Suprapubic skin (tissue), 4 donors: Measurements from ENCODE around the gene TEKT1. TPM values are rescaled to one million over a fixed set of nuclear protein-coding genes. Genes with fewer than 3 reads are reported as not detected.
A peak's percentile ranks its signal among the peaks of the same experiment; 100 is the strongest.
"Not testable (repeated sequence)": the region's sequence is repeated elsewhere in the genome, so short reads cannot be mapped to it uniquely, and the experiment has no call there.

Source experiments
- DNase-seq, 2 donors: peaks; one replicate each; pipeline ENCODE4 v3.0.0-alpha.2; 2019; ENCODE audit warnings: low spot score in 2 of 2
- H3K27ac ChIP-seq: fragments of 200-600 bp; sonication (generic); one replicate; pipeline ENCODE4 v1.5.1; 2019
- H3K27me3 ChIP-seq: fragments of 200-600 bp; sonication (generic); one replicate; pipeline ENCODE4 v1.5.1; 2019
- H3K36me3 ChIP-seq: fragments of 200-600 bp; sonication (generic); one replicate; pipeline ENCODE4 v1.5.1; 2019
- H3K4me1 ChIP-seq: fragments of 200-600 bp; sonication (generic); one replicate; pipeline ENCODE4 v1.5.1; 2019
- H3K4me3 ChIP-seq: fragments of 200-600 bp; sonication (generic); one replicate; pipeline ENCODE4 v1.5.1; 2019; ENCODE audit warnings: mild to moderate bottlenecking
- H3K9me3 ChIP-seq: fragments of 200-600 bp; sonication (generic); one replicate; pipeline ENCODE4 v1.5.1; 2019
- EP300 ChIP-seq: sonication (generic); formaldehyde crosslinking; IDR thresholded peaks from one replicate; pipeline ENCODE4 v1.6.1; 2017; ENCODE audit warnings: antibody characterized with exemption
- POLR2A ChIP-seq, 2 donors: fragments of 450-650 bp; IDR thresholded peaks; one replicate each; pipeline ENCODE4 v1.6.1; 2017; ENCODE audit warnings: antibody characterized with exemption in 2 of 2, mild to moderate bottlenecking in 2 of 2, moderate library complexity in 2 of 2
- POLR2AphosphoS5 ChIP-seq, 3 donors: sonication (generic); formaldehyde crosslinking; IDR thresholded peaks; one replicate each; pipeline ENCODE4 v1.6.1; 2017; ENCODE audit warnings: antibody characterized with exemption in 3 of 3
- WGBS: methylation state at CpG from one replicate; pipeline ENCODE4 v1.1.5; 2018; 5-methylcytosine and 5-hydroxymethylcytosine counted together
- total RNA-seq, 4 donors: library from RNA; depleted of rRNA; stranded (reverse); fragments of >200 nt; gene quantifications; one replicate each; pipeline ENCODE4 v1.1.0, GENCODE V29; 2016
- TF ChIP-seq, protein P1 (sequence below), 2 donors: fragments of 200-600 bp in 1 of 2; fragments of 450-650 bp in 1 of 2; sonication (generic) in 1 of 2; IDR thresholded peaks; one replicate each; pipeline ENCODE4 v1.5.1; 2016 to 2019; ENCODE audit warnings: antibody characterized with exemption in 2 of 2, mild to moderate bottlenecking in 1 of 2, moderate library complexity in 1 of 2

The TEKT1 gene
- not detected for total RNA-seq

DNA sequence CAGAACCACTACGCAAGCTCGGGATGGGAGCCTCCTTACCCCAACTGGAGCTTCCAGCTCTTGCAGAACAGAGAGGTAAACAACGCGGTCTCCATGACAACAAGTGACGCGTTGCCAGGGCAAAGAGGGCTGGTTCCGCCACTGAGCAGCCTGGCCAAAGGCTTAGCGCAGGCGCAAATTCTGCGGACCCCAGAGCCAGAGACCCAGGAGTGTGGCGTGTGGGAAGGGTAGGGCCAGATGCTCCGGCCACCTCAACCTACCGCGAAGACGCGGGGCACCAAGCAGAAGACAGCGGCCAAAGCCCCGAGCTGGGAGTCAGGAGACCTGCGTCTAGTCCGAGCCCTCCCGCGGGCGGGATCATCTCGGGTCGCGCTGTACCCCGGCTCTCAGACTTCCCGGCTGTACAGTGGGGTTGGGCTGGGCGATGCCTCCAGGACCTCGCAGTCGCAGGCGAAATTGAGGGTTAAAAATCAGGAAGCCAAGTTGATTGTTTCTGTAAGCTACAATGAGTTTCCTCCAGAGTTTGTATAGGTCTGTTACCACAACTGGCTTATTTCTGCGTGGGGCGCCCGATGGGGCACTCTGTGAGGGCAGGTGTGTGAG is at the start of gene TEKT1:
TEKT1 (minus strand) TSS at position 69 of the 603 bp plus-strand sequence. CDS start 1,353 bp downstream, outside the sequence.
- H3K27ac ChIP-seq: no peak within 1 kb of the TSS
- peak within 1 kb of the TSS; percentile 45 for H3K4me3 ChIP-seq
- H3K36me3 ChIP-seq: no peaks in the 10 kb centered on the region
- 2% methylated on average over 31 of the region's 35 CpGs for WGBS
- TF ChIP-seq POLR2A (IDR thresholded peaks at IDR 0.05) (no peak), POLR2AphosphoS5 (IDR thresholded peaks at IDR 0.05) (no peak)
- peaks cover 13% of the 10 kb centered on the region for H3K4me1 ChIP-seq
- peaks cover 51% of the 10 kb centered on the region for H3K27me3 ChIP-seq
- H3K9me3 ChIP-seq: no peaks in the 10 kb centered on the region
- peak; percentile 86 for DNase-seq

DNA sequence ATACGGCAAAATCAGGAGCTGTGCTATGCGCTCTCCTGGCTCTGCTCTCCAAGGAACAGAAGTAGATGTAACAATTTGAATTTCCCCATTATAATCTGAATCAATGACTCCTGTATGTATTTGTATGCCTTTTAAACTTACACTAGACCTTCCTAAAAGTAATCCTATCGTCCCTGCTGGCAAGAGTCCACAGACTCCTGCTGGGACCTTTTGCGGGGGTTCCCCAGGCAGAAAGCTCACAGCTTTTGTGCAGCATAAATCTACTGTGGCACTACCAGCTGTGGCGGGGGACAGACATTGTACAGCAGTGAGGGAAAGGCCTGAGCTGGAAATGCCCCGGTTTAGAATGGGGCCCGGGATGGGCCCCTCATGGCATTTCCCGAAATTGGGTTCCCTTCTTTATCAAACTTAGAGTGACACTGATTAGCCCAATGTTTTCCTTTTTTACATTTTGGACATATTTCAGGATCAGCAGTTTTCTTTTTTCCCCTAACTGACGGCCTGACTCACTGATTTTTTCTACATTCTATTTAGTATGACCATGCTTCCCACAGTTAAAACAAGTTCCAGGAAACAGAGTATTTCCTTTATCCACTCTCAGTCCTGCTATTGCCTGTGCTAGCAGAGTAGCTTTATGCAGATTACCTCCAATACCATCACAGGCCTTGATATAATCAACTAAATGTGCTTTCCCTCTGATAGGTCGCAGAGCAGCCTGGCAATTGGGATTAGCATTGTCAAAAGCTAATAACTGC is 47.9 kb upstream of the TEKT1 start:
- DNase-seq, H3K9me3 ChIP-seq, H3K27ac ChIP-seq, H3K36me3 ChIP-seq, H3K27me3 ChIP-seq, H3K4me1 ChIP-seq, H3K4me3 ChIP-seq: not testable (repeated sequence)
- 42% methylated on average over 10 of the region's 10 CpGs for WGBS

DNA sequence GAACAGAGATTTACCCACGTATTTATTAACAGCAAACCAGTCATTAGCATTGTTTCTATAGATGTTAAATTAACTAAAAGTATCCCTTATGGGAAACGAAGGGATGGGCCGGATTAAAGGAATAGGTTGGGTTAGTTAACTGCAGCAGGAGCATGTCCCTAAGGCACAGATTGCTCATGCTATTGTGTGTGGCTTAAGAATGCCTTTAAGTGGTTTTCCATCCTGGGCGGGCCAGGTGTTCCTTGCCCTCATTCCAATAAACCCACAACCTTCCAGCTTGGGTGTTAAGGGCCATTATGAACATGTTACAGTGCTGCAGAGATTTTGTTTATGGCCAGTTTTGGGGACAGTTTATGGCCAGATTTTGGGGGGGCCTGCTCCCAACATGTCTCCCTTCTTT is 43.7 kb upstream of the TEKT1 start:
- H3K27me3 ChIP-seq, H3K4me3 ChIP-seq, H3K4me1 ChIP-seq, H3K9me3 ChIP-seq, DNase-seq, H3K27ac ChIP-seq, H3K36me3 ChIP-seq: not testable (repeated sequence)
- 86% methylated on average over 4 of the region's 4 CpGs for WGBS

DNA sequence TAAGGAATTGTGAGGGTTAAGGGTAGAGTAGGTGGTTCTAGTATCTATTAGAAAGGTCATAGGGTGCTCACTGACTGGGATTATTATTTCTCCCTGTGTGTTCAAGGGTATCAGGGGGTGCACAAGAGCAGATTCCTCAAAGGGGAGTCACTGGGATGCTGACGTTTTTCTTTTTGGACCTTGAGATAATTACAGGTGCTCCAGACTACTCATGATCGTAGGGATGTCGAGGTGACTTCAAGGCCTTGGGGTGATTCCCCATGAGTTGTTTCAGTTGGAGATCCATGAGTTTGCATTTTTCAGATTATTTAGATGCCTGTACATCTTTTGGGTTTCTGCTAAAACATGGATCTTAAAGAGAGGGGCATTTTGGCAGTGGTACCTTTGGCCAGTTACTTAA is 41.4 kb upstream of the TEKT1 start:
- peaks cover 5% of the 10 kb centered on the region for H3K4me1 ChIP-seq
- 83% methylated on average over 3 of the region's 3 CpGs for WGBS
- no peaks in the 10 kb centered on the region for H3K27me3 ChIP-seq
- DNase-seq: no peak
- no peak overlapping the region for H3K4me3 ChIP-seq
- H3K9me3 ChIP-seq: no peaks in the 10 kb centered on the region
- TF ChIP-seq EP300: no peak
- no peak for TF ChIP-seq POLR2AphosphoS5 (IDR thresholded peaks at IDR 0.05)
- H3K27ac ChIP-seq: no peak overlapping the region
- H3K36me3 ChIP-seq: no peaks in the 10 kb centered on the region

DNA sequence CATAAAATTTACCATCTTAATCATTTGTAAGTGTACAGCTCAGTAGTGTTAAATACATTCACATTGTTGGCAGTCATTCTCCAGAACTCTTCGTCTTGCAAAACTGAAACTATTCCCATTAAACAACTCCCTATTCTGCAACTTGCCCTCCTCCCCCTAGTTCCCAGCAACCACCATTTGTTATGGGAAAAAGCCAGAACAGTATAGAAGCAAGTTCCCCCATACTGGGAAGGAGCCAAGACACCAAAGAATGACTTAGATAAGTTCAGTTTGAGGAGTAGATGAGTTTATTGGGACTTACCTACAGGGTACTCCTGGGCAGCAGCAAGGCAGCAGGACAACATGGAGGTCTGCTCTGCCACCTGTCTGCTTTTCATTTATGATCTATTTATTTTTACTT is 39.3 kb upstream of the TEKT1 start:
- Histone ChIP-seq H3K36me3 (no peaks in the 10 kb centered on the region), H3K4me3 (no peak overlapping the region), H3K4me1 (peaks cover 8% of the 10 kb centered on the region), H3K27me3 (no peaks in the 10 kb centered on the region), H3K27ac (no peak overlapping the region), H3K9me3 (no peaks in the 10 kb centered on the region)
- TF ChIP-seq, protein P1, sequence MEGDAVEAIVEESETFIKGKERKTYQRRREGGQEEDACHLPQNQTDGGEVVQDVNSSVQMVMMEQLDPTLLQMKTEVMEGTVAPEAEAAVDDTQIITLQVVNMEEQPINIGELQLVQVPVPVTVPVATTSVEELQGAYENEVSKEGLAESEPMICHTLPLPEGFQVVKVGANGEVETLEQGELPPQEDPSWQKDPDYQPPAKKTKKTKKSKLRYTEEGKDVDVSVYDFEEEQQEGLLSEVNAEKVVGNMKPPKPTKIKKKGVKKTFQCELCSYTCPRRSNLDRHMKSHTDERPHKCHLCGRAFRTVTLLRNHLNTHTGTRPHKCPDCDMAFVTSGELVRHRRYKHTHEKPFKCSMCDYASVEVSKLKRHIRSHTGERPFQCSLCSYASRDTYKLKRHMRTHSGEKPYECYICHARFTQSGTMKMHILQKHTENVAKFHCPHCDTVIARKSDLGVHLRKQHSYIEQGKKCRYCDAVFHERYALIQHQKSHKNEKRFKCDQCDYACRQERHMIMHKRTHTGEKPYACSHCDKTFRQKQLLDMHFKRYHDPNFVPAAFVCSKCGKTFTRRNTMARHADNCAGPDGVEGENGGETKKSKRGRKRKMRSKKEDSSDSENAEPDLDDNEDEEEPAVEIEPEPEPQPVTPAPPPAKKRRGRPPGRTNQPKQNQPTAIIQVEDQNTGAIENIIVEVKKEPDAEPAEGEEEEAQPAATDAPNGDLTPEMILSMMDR (IDR thresholded peaks at IDR 0.05): no peak
- TF ChIP-seq POLR2A (IDR thresholded peaks at IDR 0.05): no peak
- TF ChIP-seq POLR2AphosphoS5 (IDR thresholded peaks at IDR 0.05): no peak
- TF ChIP-seq EP300: no peak
- 28% methylated on average over 1 of the region's 1 CpG for WGBS
- DNase-seq: no peak

DNA sequence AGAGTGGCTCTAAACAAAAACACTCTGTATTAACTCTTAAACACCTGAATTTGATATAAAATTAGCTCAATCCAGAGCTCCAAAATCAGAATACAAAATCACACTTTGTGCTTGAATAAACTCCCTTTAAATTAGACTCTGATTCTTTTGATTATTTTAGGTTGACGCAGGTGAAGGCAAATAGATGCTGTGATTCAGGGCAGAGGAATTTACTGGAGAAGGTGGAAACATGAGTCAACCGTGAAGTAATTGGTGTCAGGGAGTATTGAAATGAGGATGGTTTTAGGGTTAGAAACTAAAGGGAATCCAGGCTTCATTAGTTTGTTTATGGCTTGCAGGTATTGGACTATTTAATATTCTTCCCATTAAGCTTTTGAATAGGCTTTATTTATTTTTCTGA is 37.1 kb upstream of the TEKT1 start:
- TF ChIP-seq EP300 (no peak), POLR2A (IDR thresholded peaks at IDR 0.05) (no peak), POLR2AphosphoS5 (IDR thresholded peaks at IDR 0.05) (no peak)
- TF ChIP-seq, protein P1 (IDR thresholded peaks at IDR 0.05): no peak
- Histone ChIP-seq H3K36me3 (no peaks in the 10 kb centered on the region), H3K4me3 (no peak overlapping the region), H3K27ac (no peak overlapping the region), H3K4me1 (peaks cover 8% of the 10 kb centered on the region), H3K9me3 (no peaks in the 10 kb centered on the region), H3K27me3 (no peaks in the 10 kb centered on the region)
- DNase-seq: no peak
- 69% methylated on average over 2 of the region's 2 CpGs for WGBS

DNA sequence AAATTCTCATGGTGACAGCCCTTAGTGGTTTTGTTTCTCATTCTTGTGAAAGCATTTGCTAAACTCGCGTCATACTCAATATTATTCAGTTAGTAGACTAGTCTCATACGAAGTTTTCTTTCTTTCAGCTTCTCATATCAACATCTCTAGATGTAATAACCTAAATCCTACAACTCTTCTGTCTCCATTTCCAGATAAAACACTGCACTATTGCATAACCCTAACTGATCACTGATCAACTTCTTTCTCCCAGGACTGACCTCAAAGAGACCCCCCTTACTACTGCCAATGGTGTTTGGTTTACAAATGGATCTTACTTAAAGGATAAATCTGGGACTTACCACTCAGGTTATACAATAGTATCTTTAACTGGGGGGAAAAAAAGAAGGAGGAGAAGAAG is 36.3 kb upstream of the TEKT1 start:
- 67% methylated on average over 3 of the region's 3 CpGs for WGBS
- Histone ChIP-seq H3K27me3 (no peaks in the 10 kb centered on the region), H3K9me3 (no peaks in the 10 kb centered on the region), H3K4me1 (peaks cover 8% of the 10 kb centered on the region), H3K4me3 (no peak overlapping the region), H3K36me3 (no peaks in the 10 kb centered on the region), H3K27ac (no peak overlapping the region)
- TF ChIP-seq POLR2A (IDR thresholded peaks at IDR 0.05) (no peak), EP300 (no peak), POLR2AphosphoS5 (IDR thresholded peaks at IDR 0.05) (no peak)
- TF ChIP-seq, protein P1 (IDR thresholded peaks at IDR 0.05): no peak
- DNase-seq: no peak
